Tibial nerve (tissue), 4 donors: ENCODE results near the gene IFITM2. TPM values are rescaled to one million over a fixed set of nuclear protein-coding genes. Genes with fewer than 3 reads are reported as not detected.
"Not testable (repeated sequence)": the region's sequence is repeated elsewhere in the genome, so short reads cannot be mapped to it uniquely, and the experiment has no call there.

ENCODE experiments used
- DNase-seq, 2 donors: peaks; one replicate each; pipeline ENCODE4 v3.0.0-alpha.2; 2019; ENCODE audit warnings: low spot score in 2 of 2
- H3K27ac ChIP-seq, 4 donors: fragments of 200-600 bp; sonication (generic) in 3 of 4; one replicate each; pipeline ENCODE4 v1.5.1; 2017 to 2019; ENCODE audit warnings: mild to moderate bottlenecking in 1 of 4
- H3K27me3 ChIP-seq, 2 donors: fragments of 200-600 bp; sonication (generic) in 1 of 2; one replicate each; pipeline versions ENCODE4 v1.5.1 to v1.6.0; 2017 to 2019
- H3K36me3 ChIP-seq, 3 donors: fragments of 200-600 bp; sonication (generic); one replicate each; pipeline ENCODE4 v1.5.1; 2018 to 2019
- H3K4me1 ChIP-seq, 4 donors: fragments of 200-600 bp; sonication (generic) in 3 of 4; one replicate each; pipeline ENCODE4 v1.5.1; 2017 to 2019
- H3K4me3 ChIP-seq, 4 donors: fragments of 200-600 bp; sonication (generic) in 3 of 4; one replicate each; pipeline ENCODE4 v1.5.1; 2017 to 2019; ENCODE audit warnings: mild to moderate bottlenecking in 1 of 4, moderate library complexity in 1 of 4
- H3K9me3 ChIP-seq, 4 donors: fragments of 200-600 bp; sonication (generic) in 3 of 4; one replicate each; pipeline ENCODE4 v1.5.1; 2017 to 2019
- EP300 ChIP-seq, 2 donors: sonication (generic); formaldehyde crosslinking; IDR thresholded peaks; one replicate each; pipeline ENCODE4 v1.6.1; 2017; ENCODE audit warnings: antibody characterized with exemption in 2 of 2, mild to moderate bottlenecking in 1 of 2
- POLR2A ChIP-seq, 2 donors: fragments of 450-650 bp; IDR thresholded peaks; one replicate each; pipeline ENCODE4 v1.6.1; 2017; ENCODE audit warnings: antibody characterized with exemption in 2 of 2, mild to moderate bottlenecking in 2 of 2, moderate library complexity in 2 of 2
- WGBS, 2 donors: methylation state at CpG; one replicate each; pipeline ENCODE4 v1.1.5; 2018; 5-methylcytosine and 5-hydroxymethylcytosine counted together
- total RNA-seq, 4 donors: library from RNA; depleted of rRNA; stranded (reverse); fragments of >200 nt; gene quantifications; one replicate each; pipeline ENCODE4 v1.1.0, GENCODE V29; 2016
- TF ChIP-seq, protein P1 (sequence below), 5 experiments: fragments of 200-600 bp in 3 of 5; fragments of 450-650 bp in 2 of 5; sonication (generic) in 3 of 5; IDR thresholded peaks; one replicate each; pipeline ENCODE4 v1.5.1; 2016 to 2019; ENCODE audit warnings: antibody characterized with exemption in 5 of 5, mild to moderate bottlenecking in 3 of 5, moderate library complexity in 2 of 5

IFITM2 gene
- total RNA-seq: 100 to 1,000 TPM; 258 to 624 (median 292) TPM

DNA sequence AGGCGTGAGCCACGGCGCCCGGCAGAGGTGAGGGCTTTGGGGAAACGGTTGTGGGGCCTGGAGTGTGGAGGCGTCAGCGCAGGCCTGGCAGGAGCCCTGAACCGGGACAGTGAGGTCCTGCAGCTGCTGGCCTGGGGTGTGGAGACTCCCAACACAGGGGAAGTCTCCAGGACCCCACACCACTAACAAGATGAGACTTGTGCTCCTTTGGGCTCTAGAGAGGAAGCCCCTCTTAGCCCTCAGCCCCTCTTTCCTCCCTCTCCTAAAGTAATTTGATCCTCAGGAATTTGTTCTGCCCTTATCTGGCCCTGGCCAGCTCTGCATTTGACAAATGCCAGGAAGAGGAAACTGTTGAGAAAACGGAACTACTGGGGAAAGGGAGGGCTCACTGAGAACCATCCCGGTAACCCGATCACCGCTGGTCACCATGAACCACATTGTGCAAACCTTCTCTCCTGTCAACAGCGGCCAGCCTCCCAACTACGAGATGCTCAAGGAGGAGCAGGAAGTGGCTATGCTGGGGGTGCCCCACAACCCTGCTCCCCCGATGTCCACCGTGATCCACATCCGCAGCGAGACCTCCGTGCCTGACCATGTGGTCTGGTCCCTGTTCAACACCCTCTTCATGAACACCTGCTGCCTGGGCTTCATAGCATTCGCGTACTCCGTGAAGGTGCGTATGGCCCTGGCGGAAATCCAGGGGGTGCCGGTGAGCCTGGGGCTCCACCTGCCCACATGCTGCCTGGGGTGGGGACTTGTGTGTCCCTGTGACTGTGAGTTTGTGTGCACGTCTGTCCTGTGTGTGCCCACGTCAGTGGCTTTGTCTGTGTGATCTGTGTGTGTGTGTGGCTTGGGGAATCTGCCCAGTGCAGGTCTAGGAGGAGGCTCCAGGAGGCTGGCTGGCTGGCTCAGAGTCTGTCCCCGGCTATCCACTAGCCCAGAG lies at the start of gene IFITM2:
Gene IFITM2, plus strand, starts transcription at position 51 of the 943 bp plus-strand sequence. Its CDS starts 377 bp downstream, at position 428.
- Histone ChIP-seq H3K4me3 (peak within 1 kb of the TSS; percentile 33 to 58 (median 48)), H3K27ac (peak within 1 kb of the TSS; percentile 73 to 94 (median 87)), H3K4me1 (peaks cover 0 to 61% (median 39%) of the 10 kb centered on the region in 4 donors)
- peak; percentile 77 for DNase-seq
- WGBS, 2 donors: 0% methylated on average over 7 to 12 of the region's 28 CpGs
- H3K36me3 ChIP-seq, H3K27me3 ChIP-seq, H3K9me3 ChIP-seq: not testable (repeated sequence)
- TF ChIP-seq, protein P1, sequence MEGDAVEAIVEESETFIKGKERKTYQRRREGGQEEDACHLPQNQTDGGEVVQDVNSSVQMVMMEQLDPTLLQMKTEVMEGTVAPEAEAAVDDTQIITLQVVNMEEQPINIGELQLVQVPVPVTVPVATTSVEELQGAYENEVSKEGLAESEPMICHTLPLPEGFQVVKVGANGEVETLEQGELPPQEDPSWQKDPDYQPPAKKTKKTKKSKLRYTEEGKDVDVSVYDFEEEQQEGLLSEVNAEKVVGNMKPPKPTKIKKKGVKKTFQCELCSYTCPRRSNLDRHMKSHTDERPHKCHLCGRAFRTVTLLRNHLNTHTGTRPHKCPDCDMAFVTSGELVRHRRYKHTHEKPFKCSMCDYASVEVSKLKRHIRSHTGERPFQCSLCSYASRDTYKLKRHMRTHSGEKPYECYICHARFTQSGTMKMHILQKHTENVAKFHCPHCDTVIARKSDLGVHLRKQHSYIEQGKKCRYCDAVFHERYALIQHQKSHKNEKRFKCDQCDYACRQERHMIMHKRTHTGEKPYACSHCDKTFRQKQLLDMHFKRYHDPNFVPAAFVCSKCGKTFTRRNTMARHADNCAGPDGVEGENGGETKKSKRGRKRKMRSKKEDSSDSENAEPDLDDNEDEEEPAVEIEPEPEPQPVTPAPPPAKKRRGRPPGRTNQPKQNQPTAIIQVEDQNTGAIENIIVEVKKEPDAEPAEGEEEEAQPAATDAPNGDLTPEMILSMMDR (IDR thresholded peaks at IDR 0.05): peak in 4 of 5 experiments; percentile 12 to 38 (median 28)
- TF ChIP-seq EP300 (IDR thresholded peaks at IDR 0.05): peak in 1 of 2 donors; percentile 92
- TF ChIP-seq POLR2A (IDR thresholded peaks at IDR 0.05): peak; percentile 67 to 75

DNA sequence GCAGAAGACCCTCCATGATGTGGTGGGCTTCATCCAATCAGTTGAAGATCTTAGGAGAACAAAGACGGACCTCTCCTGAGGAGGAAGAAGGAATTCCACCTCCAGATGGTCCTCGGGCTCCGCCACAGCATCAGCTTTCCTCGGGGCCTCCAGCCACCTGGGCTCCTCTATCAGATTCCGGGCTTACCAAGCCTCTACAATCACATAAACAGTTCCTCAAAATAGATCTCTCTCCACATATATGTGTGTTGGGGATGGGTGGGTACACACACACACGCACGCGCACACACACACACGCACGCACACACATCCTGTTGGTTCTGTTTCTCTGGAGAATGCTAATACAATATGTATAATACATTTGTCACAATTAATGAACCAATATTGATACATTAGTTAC lies 48.2 kb upstream of the IFITM2 start:
- DNase-seq: no peak
- H3K27ac ChIP-seq: no peak overlapping the region
- 81% methylated on average over 10 of the region's 10 CpGs for WGBS, 2 donors

DNA sequence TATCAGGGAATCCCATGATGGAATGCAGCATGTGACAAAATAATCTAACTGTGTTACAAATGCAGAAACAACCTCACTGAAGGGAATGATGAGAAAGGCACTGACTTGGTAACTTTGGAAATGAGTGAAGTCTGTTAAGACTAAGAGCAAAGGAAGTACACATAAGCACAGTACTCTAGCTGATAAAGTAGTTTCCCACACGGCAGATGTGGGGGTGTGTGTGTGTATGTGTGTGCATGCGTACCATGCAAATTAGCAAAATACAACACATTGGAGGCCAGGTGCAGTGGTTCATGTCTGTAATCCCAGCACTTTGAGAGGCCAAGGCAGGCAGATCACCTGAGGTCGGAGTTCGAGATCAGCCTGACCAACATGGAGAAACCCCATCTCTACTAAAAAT lies 46.0 kb upstream of the IFITM2 start:
- no peaks in the 10 kb centered on the region for H3K36me3 ChIP-seq
- WGBS, 2 donors: 81 to 88% methylated on average over 4 of the region's 4 CpGs
- H3K27me3 ChIP-seq: no peaks in the 10 kb centered on the region
- no peak for TF ChIP-seq POLR2A (IDR thresholded peaks at IDR 0.05)
- peaks cover 0 to 11% (median 0%) of the 10 kb centered on the region in 4 donors for H3K9me3 ChIP-seq
- H3K4me1 ChIP-seq: no peaks in the 10 kb centered on the region
- no peak for DNase-seq
- H3K4me3 ChIP-seq: no peak overlapping the region
- no peak overlapping the region for H3K27ac ChIP-seq

More for the DNA sequence above, 48.2 kb upstream of the IFITM2 start:
- H3K4me3 ChIP-seq: no peak overlapping the region
- TF ChIP-seq, protein P1 (IDR thresholded peaks at IDR 0.05): no peak
- no peak for TF ChIP-seq EP300 (IDR thresholded peaks at IDR 0.05)
- no peak for TF ChIP-seq POLR2A (IDR thresholded peaks at IDR 0.05)
- no peaks in the 10 kb centered on the region for H3K4me1 ChIP-seq
- H3K36me3 ChIP-seq: no peaks in the 10 kb centered on the region
- no peaks in the 10 kb centered on the region for H3K27me3 ChIP-seq
- H3K9me3 ChIP-seq: no peaks in the 10 kb centered on the region

DNA sequence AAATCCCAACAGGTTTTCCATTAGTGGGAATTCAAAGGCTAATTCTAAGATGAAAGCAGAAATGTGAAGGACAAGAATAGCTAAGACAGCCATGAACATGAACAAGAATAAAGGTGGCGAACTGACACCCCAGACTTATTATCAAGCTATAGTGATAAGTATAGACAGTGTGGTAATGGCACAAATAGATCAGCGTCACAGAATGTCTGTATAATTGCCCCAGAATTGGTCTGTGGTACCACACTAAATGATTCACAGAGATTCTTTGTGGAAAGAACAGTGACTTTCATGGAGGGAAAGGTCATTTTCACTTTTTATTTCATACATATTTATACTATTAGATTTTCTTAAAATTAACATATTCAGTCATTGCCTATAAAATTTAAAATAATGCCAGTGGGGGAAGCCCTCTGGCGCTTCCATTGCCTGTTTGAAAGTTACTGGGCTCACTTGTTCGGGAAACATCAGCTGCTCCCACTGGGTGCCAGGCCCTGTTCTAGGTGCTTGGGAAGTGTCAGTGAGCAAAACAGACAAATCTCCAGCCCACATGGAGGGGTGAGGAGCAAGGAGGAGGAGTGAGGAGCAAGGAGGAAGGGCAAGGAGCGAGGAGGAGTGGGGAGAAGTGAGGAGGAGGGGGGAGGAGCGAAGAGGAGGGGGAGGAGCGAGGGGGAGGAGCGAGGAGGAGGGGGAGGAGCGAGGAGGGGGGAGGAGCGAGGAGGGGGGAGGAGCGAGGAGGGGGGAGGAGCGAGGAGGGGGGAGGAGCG lies 40.8 kb upstream of the IFITM2 start:
- WGBS, 2 donors: 60 to 65% methylated on average over 5 to 6 of the region's 13 CpGs
- no peak for TF ChIP-seq EP300 (IDR thresholded peaks at IDR 0.05)
- no peak for TF ChIP-seq POLR2A (IDR thresholded peaks at IDR 0.05)
- TF ChIP-seq, protein P1 (IDR thresholded peaks at IDR 0.05): no peak
- H3K27ac ChIP-seq: peak overlapping the region in 2 of 4 donors; percentile 38 to 58
- H3K4me3 ChIP-seq: no peak overlapping the region
- peaks cover 0 to 11% (median 0%) of the 10 kb centered on the region in 4 donors for H3K9me3 ChIP-seq
- H3K27me3 ChIP-seq: no peaks in the 10 kb centered on the region
- H3K4me1 ChIP-seq: peaks cover 0 to 24% (median 8%) of the 10 kb centered on the region in 4 donors
- peak in 1 of 2 donors; percentile 27 for DNase-seq
- no peaks in the 10 kb centered on the region for H3K36me3 ChIP-seq

DNA sequence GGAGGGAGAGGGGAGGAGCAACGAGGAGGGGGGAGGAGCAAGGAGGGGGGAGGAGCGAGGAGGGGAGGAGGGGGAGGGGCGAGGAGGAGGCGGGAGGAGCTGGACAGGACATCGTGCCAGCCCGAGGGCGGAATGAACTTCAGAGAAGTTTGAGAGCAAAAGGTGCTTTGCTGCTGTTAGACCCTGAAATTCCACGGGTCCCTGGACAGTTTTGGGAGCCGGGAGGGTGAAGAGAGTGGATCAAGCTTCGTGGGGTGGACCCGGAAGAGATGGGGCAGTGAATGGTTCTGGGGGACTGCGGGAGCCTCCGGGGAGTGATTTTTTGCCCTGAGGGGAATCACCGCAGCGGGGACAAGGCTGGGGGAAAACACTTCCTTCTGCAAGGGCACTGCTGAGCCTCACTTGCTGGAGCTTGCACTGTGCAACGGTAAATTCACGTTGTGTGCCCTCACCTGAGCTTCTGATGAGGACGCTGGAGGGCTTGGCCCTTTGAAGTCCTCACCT lies 40.1 kb upstream of the IFITM2 start:
- H3K36me3 ChIP-seq: no peaks in the 10 kb centered on the region
- TF ChIP-seq POLR2A (IDR thresholded peaks at IDR 0.05) (peak in 1 of 2 donors; percentile 46), EP300 (IDR thresholded peaks at IDR 0.05) (no peak)
- TF ChIP-seq, protein P1 (IDR thresholded peaks at IDR 0.05): no peak
- H3K27ac ChIP-seq: peak overlapping the region; percentile 67 to 87 (median 84)
- H3K4me1 ChIP-seq: peaks cover 0 to 24% (median 8%) of the 10 kb centered on the region in 4 donors
- 39 to 41% methylated on average over 15 of the region's 18 CpGs for WGBS, 2 donors
- peaks cover 0 to 11% (median 0%) of the 10 kb centered on the region in 4 donors for H3K9me3 ChIP-seq
- H3K4me3 ChIP-seq: peak overlapping the region; percentile 17 to 50 (median 28)
- no peaks in the 10 kb centered on the region for H3K27me3 ChIP-seq
- DNase-seq: peak in 1 of 2 donors; percentile 53
